ENCODE results near the gene ESPN. TPM values are rescaled to one million over a fixed set of nuclear protein-coding genes. Genes with fewer than 3 reads are reported as not detected.

Gene ESPN
- total and polyA plus RNA-seq, 10 of the 15 experiments (the other 5 are each of a cell fraction or from before 2014, with no cell fraction given): 0.18 to 0.71 (median 0.59) TPM; not detected in 7

- TF ChIP-seq ZNF207 (IDR thresholded peaks at IDR 0.05; ENCODE audit: borderline replicate concordance) (no peak), EZH2 (IDR thresholded peaks at IDR 0.05; ENCODE audit: borderline replicate concordance, control insufficient read depth, low read depth, low read length) (0 out of 2 replicates have a peak, but pooled peaks have one; percentile 2), PML (IDR thresholded peaks at IDR 0.05; ENCODE audit: low read length) (no peak), RAD21 (IDR thresholded peaks at IDR 0.05; ENCODE audit: insufficient read depth, low read depth, low read length) (peak; percentile 52), NR2F1 (conservative IDR thresholded peaks at IDR 0.05) (no peak), PAX5 (IDR thresholded peaks at IDR 0.05; ENCODE audit: borderline replicate concordance, low read depth, low read length) (no peak), POU2F2 (IDR thresholded peaks at IDR 0.05; ENCODE audit: borderline replicate concordance, low read depth, low read length) (no peak), YBX1 (IDR thresholded peaks at IDR 0.05) (no peak), TCF12 (IDR thresholded peaks at IDR 0.05; ENCODE audit: low read depth, low read length) (0 out of 2 replicates have a peak, but pooled peaks have one; percentile 18), FOXM1 (IDR thresholded peaks at IDR 0.05; ENCODE audit: low read depth, low read length) (no peak)
Observed at GRCh38 chr1:6423321-6423999, 1.1 kb upstream of the ESPN start (continued).

- 16% methylated on average over 35 of the region's 35 CpGs for WGBS (ENCODE audit: insufficient coverage, insufficient replicate concordance, low lambda C conversion rate, missing lambda C conversion rate)
- CTCF ChIA-PET: interaction anchor here (1.0 to 10.9 kb wide), 13 partner anchors 9 to 177 kb away, joined by 3 to 137 read pairs (median 4); no protein-coding TSS in a partner anchor
- Histone ChIP-seq H3K27me3 (replicated peaks in 1 of 2; ENCODE audit: control insufficient read depth in 2 of 2, insufficient read depth in 2 of 2, low read length in 1 of 2) (peaks cover 16 to 18% of the 10 kb centered on the region in 2 experiments; a peak in 3 of 4 replicates), H3K9me3 (replicated peaks; ENCODE audit: control insufficient read depth, insufficient read depth, low read length) (no peaks in the 10 kb centered on the region), H3K9ac (ENCODE audit: control insufficient read depth, insufficient read depth, low read length) (no peak overlapping the region), H3K4me3 (no peak overlapping the region), H3K4me2 (ENCODE audit: control insufficient read depth, insufficient read depth) (peak overlapping the region; percentile 38; the same call in 1 of the 2 replicates), H3K79me2 (ENCODE audit: control insufficient read depth, insufficient read depth, low read length) (no peaks in the 10 kb centered on the region), H3K4me1 (ENCODE audit: control insufficient read depth, insufficient read depth, low read length) (peaks cover 10% of the 10 kb centered on the region), H2AFZ (ENCODE audit: control insufficient read depth, low read depth, low read length) (no peak overlapping the region), H3K36me3 (ENCODE audit: control insufficient read depth in 2 of 2, insufficient read depth in 2 of 2, low read length in 1 of 2) (no peaks in the 10 kb centered on the region), H4K20me1 (ENCODE audit: control insufficient read depth, insufficient read depth) (no peaks in the 10 kb centered on the region; the same call in 1 of the 2 replicates), H3K27ac (ENCODE audit: control insufficient read depth, insufficient read depth) (no peak overlapping the region)
- in situ Hi-C loops (cut with MboI) (no loop called here), intact Hi-C loops (cut with micrococcal nuclease; ENCODE audit: unreplicated experiment) (no loop called here)
- 0 out of 2 replicates have a peak, but pooled peaks have one; percentile 30 for TF ChIP-seq EZH2 (IDR thresholded peaks at IDR 0.05; ENCODE audit: borderline replicate concordance, control insufficient read depth, low read depth, low read length)
- TF ChIP-seq KDM1A (IDR thresholded peaks at IDR 0.05; ENCODE audit: borderline replicate concordance): no peak
- no peak for TF ChIP-seq MTA2 (IDR thresholded peaks at IDR 0.05; ENCODE audit: low read depth)
- TF ChIP-seq CBX3 (IDR thresholded peaks at IDR 0.05; ENCODE audit: borderline replicate concordance, low read depth): no peak
- TF ChIP-seq ZBED1 (IDR thresholded peaks at IDR 0.05; ENCODE audit: borderline replicate concordance): no peak
- FAIRE-seq: no peak
- DNase-seq (ENCODE audit: low read depth, low spot score): no peak
- no TSS peak for BruUV-seq (replicated peaks)
- POLR2A ChIA-PET: interaction anchor here (1.3 kb wide), 1 partner anchor 14 kb away, joined by 3 read pairs; no protein-coding TSS in a partner anchor
- SMC1A ChIA-PET (ENCODE audit: uncharacterized antibody, unreplicated experiment): interaction anchor here (1.1 to 2.3 kb wide), 3 partner anchors 10 to 57 kb away, joined by 3 to 17 read pairs (median 5); no protein-coding TSS in a partner anchor
- RAD21 ChIA-PET (ENCODE audit: unreplicated experiment): interaction anchor here (1.2 to 3.9 kb wide), 2 partner anchors 14 to 17 kb away, joined by 3 to 44 read pairs; no protein-coding TSS in a partner anchor
- ATAC-seq: no peak
Observed at GRCh38 chr1:6424000-6424565, 493 bp upstream of the ESPN start.

All from GM12878 (cell line).